HepG2 (cell line): ENCODE measurements around the gene WDR62. TPM values are rescaled to one million over a fixed set of nuclear protein-coding genes. Genes with fewer than 3 reads are reported as not detected.

ENCODE experiments used
- ATF4 ChIP-seq, 2 experiments: fragments of 450-650 bp in 1 of 2; sonication (generic) in 1 of 2; formaldehyde crosslinking; IDR thresholded peaks; 2 replicates each; pipeline versions ENCODE4 v1.5.0 to v1.8.0; 2020 to 2022; ENCODE audit warnings: mild to moderate bottlenecking in 1 of 2, missing genetic modification reagents in 1 of 2
- HCFC1 ChIP-seq: fragments of 150-350 bp; IDR thresholded peaks from 2 replicates; pipeline ENCODE4 v1.6.1; 2014; ENCODE audit warnings: low read depth, low read length
- IRF1 ChIP-seq: sonication (generic); formaldehyde crosslinking; IDR thresholded peaks from 2 replicates; pipeline ENCODE4 v1.4.0; 2020; ENCODE audit warnings: low read depth, mild to moderate bottlenecking, missing genetic modification reagents
- NR2F1 ChIP-seq, 2 experiments: fragments of 450-650 bp in 1 of 2; formaldehyde crosslinking in 1 of 2; IDR thresholded peaks; 2 replicates each; pipeline versions ENCODE4 v1.5.0 to v1.6.1; 2016 to 2020; ENCODE audit warnings: mild to moderate bottlenecking in 1 of 2, missing compliant biosample characterization in 1 of 2, missing genetic modification reagents in 1 of 2, moderate library complexity in 1 of 2
- RXRB ChIP-seq: IDR thresholded peaks from 2 replicates; pipeline ENCODE4 v1.6.1; 2016; ENCODE audit warnings: borderline replicate concordance, missing genetic modification reagents, missing compliant biosample characterization
- SKIL ChIP-seq: sonication (generic); formaldehyde crosslinking; IDR thresholded peaks from 2 replicates; pipeline ENCODE4 v1.8.0; 2022; ENCODE audit warnings: missing genetic modification reagents, mild to moderate bottlenecking, moderate library complexity, borderline replicate concordance
- TARDBP ChIP-seq: sonication (generic); formaldehyde crosslinking; IDR thresholded peaks from 2 replicates; pipeline ENCODE4 v1.8.0; 2022; ENCODE audit warnings: mild to moderate bottlenecking, missing genetic modification reagents
- ZBTB3 ChIP-seq: sonication (generic); formaldehyde crosslinking; IDR thresholded peaks from 2 replicates; pipeline ENCODE4 v1.4.0; 2020; ENCODE audit warnings: low read depth, mild to moderate bottlenecking, moderate library complexity, missing genetic modification reagents, borderline replicate concordance
- ZFP1 ChIP-seq: IDR thresholded peaks from 2 replicates; pipeline ENCODE4 v1.6.1; 2016
- ZKSCAN1 ChIP-seq: fragments of 150-350 bp; IDR thresholded peaks from 2 replicates; pipeline ENCODE4 v1.6.1; 2014; ENCODE audit warnings: low read length
- ZNF230 ChIP-seq: sonication (generic); formaldehyde crosslinking; IDR thresholded peaks from 2 replicates; pipeline ENCODE4 v1.4.0; 2020; ENCODE audit warnings: mild to moderate bottlenecking, missing genetic modification reagents
- ZNF235 ChIP-seq: sonication (generic); formaldehyde crosslinking; IDR thresholded peaks from 2 replicates; pipeline ENCODE4 v1.8.1; 2023; ENCODE audit warnings: mild to moderate bottlenecking, missing genetic modification reagents, borderline replicate concordance
- polyA plus RNA-seq, 8 experiments: library from polyadenylated mRNA; depleted of rRNA in 3 of 8; stranded (reverse) in 7 of 8; unstranded in 1 of 8; fragments of >200 nt; fragmentation: Illumina TruSeq in 4 of 8; extraction: Trizol in 4 of 8; gene quantifications; 2 replicates each; pipeline versions ENCODE4 v1.2.1 to v1.2.3, GENCODE V29; 2011 to 2016; ENCODE audit warnings: low read depth in 4 of 8, missing spikeins in 1 of 8, mixed read lengths in 1 of 8; ENCODE audit not compliant: insufficient read depth in 1 of 8
- total RNA-seq, 5 experiments: library from RNA; depleted of rRNA; stranded (reverse); fragments of >200 nt; fragmentation: Illumina TruSeq; extraction: Trizol; gene quantifications; 2 replicates each; pipeline ENCODE4 v1.2.3, GENCODE V29; 2016; ENCODE audit warnings: low read depth in 1 of 5
- TF ChIP-seq, protein P1 (sequence below): sonication (generic); formaldehyde crosslinking; conservative IDR thresholded peaks from 2 replicates; pipeline ENCODE4 v1.4.0; 2020; ENCODE audit warnings: missing genetic modification reagents
- TF ChIP-seq, protein P2 (sequence below): IDR thresholded peaks from 2 replicates; pipeline ENCODE4 v1.6.1; 2016; ENCODE audit warnings: missing biosample characterization, missing genetic modification reagents, low read depth
- TF ChIP-seq, protein P3 (sequence below): sonication (generic); formaldehyde crosslinking; IDR thresholded peaks from 2 replicates; pipeline ENCODE4 v1.4.0; 2020; ENCODE audit warnings: missing genetic modification reagents, borderline replicate concordance

WDR62 gene
- total and polyA plus RNA-seq, 2 of the 13 experiments (the other 11 are each of a cell fraction or from before 2014, with no cell fraction given): 5.8 to 12.5 TPM

DNA sequence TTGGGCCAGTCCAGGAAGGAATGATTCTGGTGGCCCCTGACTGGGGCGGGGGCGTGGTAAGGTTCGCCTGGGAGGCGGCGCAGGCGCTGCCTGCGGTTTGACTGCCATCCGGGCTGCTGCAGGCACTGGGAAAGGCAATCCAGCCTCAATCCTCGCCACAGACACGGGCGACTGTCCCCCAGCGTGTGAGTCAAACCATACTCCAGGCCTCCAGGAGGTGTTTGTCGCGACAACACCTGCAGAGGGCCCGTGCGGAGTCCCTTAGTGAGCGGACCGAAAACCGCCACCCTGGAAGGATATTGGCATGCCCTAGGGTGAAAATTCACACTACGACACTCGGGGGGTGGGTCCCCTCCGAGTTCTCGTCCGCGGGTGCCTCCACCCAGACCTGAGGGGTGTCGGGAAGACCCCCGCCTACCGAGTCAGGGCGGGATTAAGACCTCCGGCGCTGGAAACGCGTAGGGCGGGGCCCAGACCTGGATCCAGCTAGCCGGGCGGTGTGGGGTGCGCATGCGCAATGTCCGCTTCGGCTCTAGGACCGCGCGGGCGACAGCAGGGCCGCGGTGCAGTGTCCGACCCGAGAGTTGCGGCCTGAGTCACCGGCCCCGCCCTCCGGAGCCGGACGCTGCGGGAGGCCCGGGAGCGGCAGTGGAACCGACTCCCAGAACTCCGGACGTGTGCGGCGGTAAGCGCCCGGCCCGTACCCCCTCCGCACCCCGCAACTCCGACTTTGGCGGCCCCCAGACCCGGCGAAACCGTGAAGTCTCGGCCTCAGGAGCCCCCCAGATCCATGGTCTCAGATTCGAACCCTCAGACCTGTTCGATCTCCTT, 85.0 kb downstream of the WDR62 start, which contains the start of gene CAPNS1 (continued):
- TF ChIP-seq, protein P1, sequence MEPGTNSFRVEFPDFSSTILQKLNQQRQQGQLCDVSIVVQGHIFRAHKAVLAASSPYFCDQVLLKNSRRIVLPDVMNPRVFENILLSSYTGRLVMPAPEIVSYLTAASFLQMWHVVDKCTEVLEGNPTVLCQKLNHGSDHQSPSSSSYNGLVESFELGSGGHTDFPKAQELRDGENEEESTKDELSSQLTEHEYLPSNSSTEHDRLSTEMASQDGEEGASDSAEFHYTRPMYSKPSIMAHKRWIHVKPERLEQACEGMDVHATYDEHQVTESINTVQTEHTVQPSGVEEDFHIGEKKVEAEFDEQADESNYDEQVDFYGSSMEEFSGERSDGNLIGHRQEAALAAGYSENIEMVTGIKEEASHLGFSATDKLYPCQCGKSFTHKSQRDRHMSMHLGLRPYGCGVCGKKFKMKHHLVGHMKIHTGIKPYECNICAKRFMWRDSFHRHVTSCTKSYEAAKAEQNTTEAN (CRISPR knock-in tag): 0 out of 2 replicates have a peak, but pooled peaks have one; percentile 29
- TF ChIP-seq SKIL (no peak), ZNF230 (0 out of 2 replicates have a peak, but pooled peaks have one; percentile 12), RXRB (peak; percentile 49), ATF4 (CRISPR knock-in tag; IDR thresholded peaks at IDR 0.05) (peak in 1 of 2 experiments; percentile 23; a peak in 1 of 4 replicates), ZBTB3 (CRISPR knock-in tag) (peak; percentile 29; the same call in 1 of the 2 replicates), TARDBP (CRISPR knock-in tag) (peak; percentile 95), ZKSCAN1 (no peak), ZNF235 (peak; percentile 17; the same call in 1 of the 2 replicates), NR2F1 (CRISPR knock-in tag; IDR thresholded peaks at IDR 0.05) (no peak; a peak in 1 of 4 replicates), IRF1 (CRISPR knock-in tag) (no peak), HCFC1 (peak; percentile 47; the same call in 1 of the 2 replicates), ZFP1 (CRISPR knock-in tag) (no peak)
- TF ChIP-seq, protein P2, sequence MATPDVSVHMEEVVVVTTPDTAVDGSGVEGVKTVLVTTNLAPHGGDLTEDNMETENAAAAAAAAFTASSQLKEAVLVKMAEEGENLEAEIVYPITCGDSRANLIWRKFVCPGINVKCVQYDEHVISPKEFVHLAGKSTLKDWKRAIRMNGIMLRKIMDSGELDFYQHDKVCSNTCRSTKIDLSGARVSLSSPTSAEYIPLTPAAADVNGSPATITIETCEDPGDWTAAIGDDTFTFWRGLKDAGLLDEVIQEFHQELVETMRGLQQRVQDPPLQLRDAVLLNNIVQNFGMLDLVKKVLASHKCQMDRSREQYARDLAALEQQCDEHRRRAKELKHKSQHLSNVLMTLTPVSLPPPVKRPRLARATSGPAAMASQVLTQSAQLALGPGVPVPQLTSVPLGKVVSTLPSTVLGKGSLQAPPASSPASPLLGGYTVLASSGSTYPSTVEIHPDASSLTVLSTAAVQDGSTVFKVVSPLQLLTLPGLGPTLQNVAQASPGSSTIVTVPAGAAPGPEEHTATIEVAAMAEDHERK (CRISPR knock-in tag): no peak
- TF ChIP-seq, protein P3, sequence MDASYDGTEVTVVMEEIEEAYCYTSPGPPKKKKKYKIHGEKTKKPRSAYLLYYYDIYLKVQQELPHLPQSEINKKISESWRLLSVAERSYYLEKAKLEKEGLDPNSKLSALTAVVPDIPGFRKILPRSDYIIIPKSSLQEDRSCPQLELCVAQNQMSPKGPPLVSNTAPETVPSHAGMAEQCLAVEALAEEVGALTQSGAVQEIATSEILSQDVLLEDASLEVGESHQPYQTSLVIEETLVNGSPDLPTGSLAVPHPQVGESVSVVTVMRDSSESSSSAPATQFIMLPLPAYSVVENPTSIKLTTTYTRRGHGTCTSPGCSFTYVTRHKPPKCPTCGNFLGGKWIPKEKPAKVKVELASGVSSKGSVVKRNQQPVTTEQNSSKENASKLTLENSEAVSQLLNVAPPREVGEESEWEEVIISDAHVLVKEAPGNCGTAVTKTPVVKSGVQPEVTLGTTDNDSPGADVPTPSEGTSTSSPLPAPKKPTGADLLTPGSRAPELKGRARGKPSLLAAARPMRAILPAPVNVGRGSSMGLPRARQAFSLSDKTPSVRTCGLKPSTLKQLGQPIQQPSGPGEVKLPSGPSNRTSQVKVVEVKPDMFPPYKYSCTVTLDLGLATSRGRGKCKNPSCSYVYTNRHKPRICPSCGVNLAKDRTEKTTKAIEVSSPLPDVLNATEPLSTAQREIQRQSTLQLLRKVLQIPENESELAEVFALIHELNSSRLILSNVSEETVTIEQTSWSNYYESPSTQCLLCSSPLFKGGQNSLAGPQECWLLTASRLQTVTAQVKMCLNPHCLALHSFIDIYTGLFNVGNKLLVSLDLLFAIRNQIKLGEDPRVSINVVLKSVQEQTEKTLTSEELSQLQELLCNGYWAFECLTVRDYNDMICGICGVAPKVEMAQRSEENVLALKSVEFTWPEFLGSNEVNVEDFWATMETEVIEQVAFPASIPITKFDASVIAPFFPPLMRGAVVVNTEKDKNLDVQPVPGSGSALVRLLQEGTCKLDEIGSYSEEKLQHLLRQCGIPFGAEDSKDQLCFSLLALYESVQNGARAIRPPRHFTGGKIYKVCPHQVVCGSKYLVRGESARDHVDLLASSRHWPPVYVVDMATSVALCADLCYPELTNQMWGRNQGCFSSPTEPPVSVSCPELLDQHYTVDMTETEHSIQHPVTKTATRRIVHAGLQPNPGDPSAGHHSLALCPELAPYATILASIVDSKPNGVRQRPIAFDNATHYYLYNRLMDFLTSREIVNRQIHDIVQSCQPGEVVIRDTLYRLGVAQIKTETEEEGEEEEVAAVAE (CRISPR knock-in tag): peak; percentile 49; the same call in 1 of the 2 replicates
